Stimulated activated CD8-positive, alpha-beta memory T cell treated with anti-CD3 and anti-CD28 coated beads, Interleukin-4, amount 100 ng/mL, for 24 hours (primary cell): Measurements from ENCODE around the gene PDE2A.
"Not testable (repeated sequence)": the region's sequence is repeated elsewhere in the genome, so short reads cannot be mapped to it uniquely, and the experiment has no call there.

Experiments
- DNase-seq: peaks from one replicate; pipeline ENCODE4 v3.0.0-alpha.2; 2020; ENCODE audit warnings: low read depth

PDE2A gene

GRCh38 chr11:72575533-72576242 is 98.5 kb downstream of the PDE2A start:
- no peak for DNase-seq

DNA sequence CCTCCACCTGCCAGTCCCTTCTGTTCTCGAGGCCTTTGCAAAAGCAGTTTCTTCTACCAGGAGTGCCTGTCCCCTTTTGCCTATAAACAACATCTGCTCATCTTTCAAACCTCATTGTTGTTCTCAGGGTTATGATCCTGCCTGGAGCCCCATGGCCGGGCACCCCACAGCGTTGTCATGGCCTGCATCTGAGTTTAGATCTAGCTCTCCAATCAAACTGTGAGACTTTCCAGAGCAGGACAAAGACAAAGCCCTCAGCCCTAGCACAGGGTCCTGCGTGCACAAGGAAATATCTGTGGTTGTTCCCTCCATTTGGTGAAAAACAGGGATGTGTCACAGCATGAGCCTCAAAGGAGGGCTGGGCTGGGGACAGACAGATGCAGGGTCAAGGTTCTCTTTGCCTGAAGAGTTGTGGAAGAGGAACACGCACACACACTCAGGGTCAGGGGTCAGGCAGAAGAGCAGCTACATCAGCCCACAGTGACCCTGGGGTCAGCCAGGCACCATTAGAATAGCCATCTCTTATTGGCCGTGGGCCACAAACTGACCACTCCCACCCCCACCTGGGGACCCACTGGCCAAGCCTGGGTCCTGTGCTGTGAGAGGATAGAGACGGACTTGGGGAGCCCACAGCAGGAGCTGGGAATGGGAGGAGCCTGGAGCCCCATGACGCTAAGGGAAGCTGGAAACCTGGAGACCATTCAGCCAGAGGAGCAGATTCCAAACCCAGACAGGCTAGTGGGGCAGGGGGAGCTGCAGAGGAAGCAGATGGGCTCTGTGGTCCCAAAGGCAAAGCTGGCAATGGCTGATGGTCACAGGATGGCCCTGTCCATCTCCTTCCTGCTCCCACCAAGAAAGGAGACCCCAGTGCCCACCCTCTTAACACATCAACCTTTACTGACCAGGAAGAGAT is 99.4 kb downstream of the PDE2A start:
- no peak for DNase-seq

GRCh38 chr11:72573855-72574445 is 100.3 kb downstream of the PDE2A start:
- no peak for DNase-seq

- DNase-seq, result no peak
Measured at GRCh38 chr11:72573072-72573854, 101.0 kb downstream of the PDE2A start.

DNA sequence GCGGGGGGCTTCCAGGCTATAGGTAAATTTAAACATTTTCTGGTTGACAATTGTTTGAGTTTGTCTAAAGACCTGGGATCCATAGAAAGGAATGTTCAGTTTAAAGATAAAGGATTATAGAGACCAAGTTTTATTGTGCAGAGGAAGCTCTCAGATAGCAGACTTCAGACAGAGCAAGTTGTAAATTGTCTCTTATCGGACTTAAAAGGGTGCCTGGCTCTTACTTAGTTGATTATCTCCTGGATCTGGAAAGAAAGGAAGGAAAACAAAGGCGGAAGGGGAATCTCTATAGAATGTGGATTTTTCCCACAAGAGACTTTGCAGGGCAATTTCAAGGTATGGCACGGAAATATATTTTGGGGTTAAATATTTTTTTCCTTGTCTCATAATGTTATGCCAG is 101.7 kb downstream of the PDE2A start:
- not testable (repeated sequence) for DNase-seq

GRCh38 chr11:72570893-72571661 is 103.1 kb downstream of the PDE2A start:
- DNase-seq, result no peak

GRCh38 chr11:72569966-72570892 is 104.0 kb downstream of the PDE2A start:
- DNase-seq, result no peak

DNA sequence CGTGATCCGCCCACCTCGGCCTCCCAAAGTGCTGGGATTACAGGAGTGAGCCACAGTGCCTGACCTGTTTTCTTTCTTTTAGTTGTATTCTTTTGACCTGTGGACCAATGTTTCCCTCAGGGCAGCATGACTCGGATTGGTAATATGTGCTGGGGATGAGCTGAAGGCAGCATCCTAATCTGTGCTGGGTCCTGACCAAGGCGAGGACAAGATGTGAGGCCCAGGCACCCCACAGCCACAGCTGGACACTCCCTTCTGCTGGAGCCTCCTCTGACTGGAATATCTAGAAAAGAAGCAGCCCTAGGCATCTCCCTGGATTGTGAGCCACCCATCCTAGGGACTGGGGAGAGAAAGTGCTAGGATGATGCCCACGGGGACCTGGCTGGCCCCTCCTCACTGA is 105.4 kb downstream of the PDE2A start:
- no peak for DNase-seq

DNA sequence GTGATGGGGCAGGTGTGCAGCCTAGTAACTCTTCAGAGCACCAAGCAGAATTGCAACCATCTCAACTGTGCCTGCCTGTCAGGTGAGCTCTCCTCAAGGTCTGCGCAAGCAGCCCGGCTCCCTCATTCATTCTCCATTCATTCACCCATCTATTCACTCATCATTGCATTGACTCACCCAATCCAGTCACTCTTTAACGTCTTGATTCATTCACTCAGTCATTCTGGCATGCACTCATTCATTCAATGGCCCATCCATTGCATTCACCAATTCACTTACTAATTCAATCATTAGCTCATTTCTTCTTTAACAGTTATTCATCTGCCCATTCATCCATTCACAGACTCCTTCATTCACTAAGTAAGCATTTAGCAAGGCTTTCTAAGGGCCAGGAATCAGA is 111.8 kb downstream of the PDE2A start:
- DNase-seq, result no peak

- DNase-seq, result no peak
Measured at GRCh38 chr11:72561856-72562255, 112.4 kb downstream of the PDE2A start.

DNA sequence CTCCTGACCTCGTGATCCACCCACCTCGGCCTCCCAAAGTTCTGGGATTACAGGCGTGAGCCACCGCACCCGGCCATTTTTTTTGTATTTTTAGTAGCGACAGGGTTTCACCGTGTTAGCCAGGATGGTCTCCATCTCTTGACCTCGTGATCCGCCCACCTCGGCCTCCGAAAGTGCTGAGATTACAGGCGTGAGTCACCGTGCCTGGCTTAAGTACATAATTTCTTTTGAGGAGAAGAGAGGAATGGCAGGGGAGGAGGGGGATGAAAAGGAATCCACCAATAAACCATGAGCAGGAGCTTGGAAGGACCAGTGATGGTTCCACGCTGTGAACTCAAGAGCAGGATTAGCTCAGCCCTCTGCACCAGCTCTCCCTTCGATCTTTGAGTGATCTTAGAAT is 113.4 kb downstream of the PDE2A start:
- not testable (repeated sequence) for DNase-seq

GRCh38 chr11:72556433-72556832 is 117.8 kb downstream of the PDE2A start:
- DNase-seq, result no peak

DNA sequence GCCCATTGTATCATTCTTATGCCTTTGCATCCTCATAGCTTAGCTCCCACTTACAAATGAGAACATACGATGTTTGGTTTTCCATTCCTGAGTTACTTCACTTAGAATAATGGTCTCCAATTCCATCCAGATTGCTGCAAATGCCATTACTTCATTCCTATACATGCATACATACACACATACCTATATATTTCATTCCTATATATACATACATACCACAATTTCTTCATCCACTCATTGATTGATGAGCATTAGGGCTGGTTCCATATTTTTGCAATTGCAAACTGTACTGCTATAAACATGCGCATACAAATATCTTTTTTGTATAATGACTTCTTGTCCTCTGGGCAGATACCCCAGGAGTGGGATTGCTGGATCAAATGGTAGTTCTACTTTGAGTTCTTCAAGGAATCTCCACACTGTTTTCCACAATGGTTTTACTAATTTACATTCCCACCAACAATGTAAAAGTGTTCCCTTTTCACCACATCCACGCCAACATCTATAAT is 119.2 kb downstream of the PDE2A start:
- not testable (repeated sequence) for DNase-seq

GRCh38 chr11:72553706-72554105 is 120.5 kb downstream of the PDE2A start:
- no peak for DNase-seq

GRCh38 chr11:72552399-72552910 is 121.8 kb downstream of the PDE2A start:
- no peak for DNase-seq

DNA sequence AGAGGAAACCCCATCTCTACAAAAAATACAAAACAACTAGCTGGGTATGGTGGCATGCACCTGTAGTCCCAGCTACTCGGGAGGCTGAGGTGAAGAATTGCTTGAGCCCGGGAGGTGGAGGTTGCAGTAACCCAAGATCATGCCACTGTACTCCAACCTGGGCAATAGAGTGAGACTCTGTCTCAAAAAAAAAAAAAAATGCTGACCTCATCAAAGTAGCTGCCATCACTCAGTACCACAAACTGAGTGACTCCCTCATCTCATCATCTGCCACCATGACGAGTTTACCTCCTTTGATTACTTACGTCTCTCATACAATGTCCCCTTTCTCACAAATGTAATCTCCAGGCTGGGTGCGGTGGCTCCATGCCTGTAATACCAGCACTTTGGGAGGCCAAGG is 122.7 kb downstream of the PDE2A start:
- no peak for DNase-seq

DNA sequence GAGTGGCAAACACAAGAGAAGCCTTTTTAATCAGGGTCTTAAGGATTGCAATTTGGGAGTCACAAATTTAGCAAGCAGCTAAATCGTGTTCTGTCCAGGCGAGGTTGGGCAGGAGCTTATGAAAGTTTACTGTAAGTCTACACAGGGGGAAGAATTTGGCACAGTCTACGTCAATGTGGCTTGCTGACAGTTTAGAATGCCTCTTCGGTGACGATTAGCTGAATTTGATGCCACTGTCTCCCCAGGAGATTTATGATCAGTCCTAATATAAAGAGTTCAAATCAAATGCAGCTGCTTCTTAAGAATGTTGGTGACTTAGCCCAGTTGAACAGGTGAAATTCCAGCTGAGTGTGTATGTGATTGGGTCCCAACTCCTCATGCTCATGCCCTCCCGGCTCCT is 125.8 kb downstream of the PDE2A start:
- DNase-seq, result no peak

DNA sequence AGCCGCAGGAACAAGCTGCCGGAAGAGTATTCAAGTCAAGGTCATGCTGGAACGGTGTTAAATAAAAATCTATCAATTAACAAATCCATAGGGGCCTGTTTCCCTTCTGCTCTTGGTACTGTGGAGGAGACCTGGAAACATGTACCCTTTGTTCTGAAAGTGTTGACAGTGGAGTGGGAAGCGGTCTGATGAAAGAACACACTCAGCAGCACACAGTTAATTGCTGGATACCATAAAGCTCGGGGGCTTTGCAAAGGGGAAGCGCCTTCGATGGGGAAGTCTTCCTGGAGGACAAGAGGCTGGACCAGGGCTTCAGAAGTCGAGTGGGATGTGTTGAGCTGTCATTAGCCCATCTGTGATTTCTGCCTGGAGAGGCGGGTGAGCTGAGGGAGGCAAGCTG is 127.4 kb downstream of the PDE2A start:
- no peak for DNase-seq

DNA sequence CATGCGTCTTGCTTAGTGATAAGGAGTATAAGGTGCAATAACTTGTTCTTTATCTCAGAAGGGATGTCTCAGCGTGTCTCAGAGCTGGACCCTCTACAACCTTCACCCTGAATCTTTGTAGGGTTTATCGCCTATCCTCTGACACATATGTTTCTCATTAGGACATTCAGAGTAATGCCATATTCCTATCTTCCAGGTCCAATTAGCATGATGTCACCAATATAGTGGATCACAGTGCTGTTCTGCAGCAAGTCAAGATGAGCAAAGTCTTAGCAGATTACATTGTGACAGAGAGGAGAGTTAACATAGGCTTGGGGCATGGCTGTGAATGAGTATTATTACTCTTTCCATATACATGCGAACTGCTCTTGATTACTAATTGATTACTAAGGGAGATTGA is 129.6 kb downstream of the PDE2A start:
- DNase-seq, result no peak
